Measurements from ENCODE around the gene CAMKK2.
A peak's percentile ranks its signal among the peaks of the same experiment; 100 is the strongest.

- TF ChIP-seq CTCF (IDR thresholded peaks at IDR 0.05): peak in 4 of 6 experiments; percentile 10 to 51 (median 28)
- no peak for TF ChIP-seq POLR2A (IDR thresholded peaks at IDR 0.05)
Observed at GRCh38 chr12:121223292-121224285, 72.9 kb downstream of the CAMKK2 start.
